Dermis microvascular lymphatic vessel endothelial cell (primary cell): ENCODE results near the gene COQ4. TPM values are rescaled to one million over a fixed set of nuclear protein-coding genes. Genes with fewer than 3 reads are reported as not detected.

Experiments used
- DNase-seq, 2 donors: peaks; one replicate each; pipeline versions ENCODE4 v3.0.0 to v3.0.0-alpha.2; 2010; ENCODE audit warnings: low read depth in 2 of 2
- total RNA-seq: library from RNA; depleted of rRNA; stranded (reverse); fragments of >200 nt; gene quantifications from 2 replicates; pipeline ENCODE4 v1.2.1, GENCODE V29; 2014

COQ4 gene
- 23.4 and 30.3 TPM in 2 replicates for total RNA-seq

GRCh38 chr9:128322404-128323211 lies at the start of gene COQ4, which contains the start of gene TRUB2:
Gene COQ4 (plus strand): TSS chr9:128322839. CDS start chr9:128322859, 20 bp downstream.
Gene TRUB2 (minus strand): TSS chr9:128322447. CDS start chr9:128322408, 39 bp downstream.
- DNase-seq: peak; percentile 92 to 95

DNA sequence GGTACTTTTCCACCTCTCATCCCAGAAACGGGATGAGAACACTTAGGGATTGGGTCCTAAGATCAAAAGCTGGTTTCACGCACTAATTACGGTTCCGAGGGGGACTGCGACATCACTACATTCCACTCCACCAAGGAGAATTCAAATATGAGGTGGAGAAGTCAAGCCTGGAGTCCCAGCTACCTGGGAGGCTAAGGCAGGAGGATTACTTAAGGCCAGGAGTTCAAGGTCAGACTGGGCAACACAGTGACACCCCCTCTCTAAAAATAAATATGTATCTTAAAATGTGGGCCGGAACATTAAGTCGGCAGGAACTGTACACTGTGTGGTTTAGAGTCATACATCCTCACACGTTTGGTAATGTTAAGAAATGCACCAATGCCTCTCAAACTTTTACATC lies 48.4 kb upstream of the COQ4 start:
- DNase-seq: no peak

- DNase-seq: peak; percentile 43 to 66
These were observed 47.2 kb upstream of the COQ4 start, which contains the start of gene GOLGA2 for GRCh38 chr9:128275198-128276007. Gene GOLGA2 (minus strand): TSS chr9:128276007. CDS start chr9:128275976, 31 bp downstream.

GRCh38 chr9:128276008-128276573 lies 46.5 kb upstream of the COQ4 start, which contains the start of gene SWI5:
Gene SWI5 (plus strand): TSS chr9:128276276.
- peak; percentile 98 to 100 for DNase-seq

GRCh38 chr9:128276574-128277270 lies 45.9 kb upstream of the COQ4 start:
- peak in 1 of 2 donors; percentile 48 for DNase-seq

DNA sequence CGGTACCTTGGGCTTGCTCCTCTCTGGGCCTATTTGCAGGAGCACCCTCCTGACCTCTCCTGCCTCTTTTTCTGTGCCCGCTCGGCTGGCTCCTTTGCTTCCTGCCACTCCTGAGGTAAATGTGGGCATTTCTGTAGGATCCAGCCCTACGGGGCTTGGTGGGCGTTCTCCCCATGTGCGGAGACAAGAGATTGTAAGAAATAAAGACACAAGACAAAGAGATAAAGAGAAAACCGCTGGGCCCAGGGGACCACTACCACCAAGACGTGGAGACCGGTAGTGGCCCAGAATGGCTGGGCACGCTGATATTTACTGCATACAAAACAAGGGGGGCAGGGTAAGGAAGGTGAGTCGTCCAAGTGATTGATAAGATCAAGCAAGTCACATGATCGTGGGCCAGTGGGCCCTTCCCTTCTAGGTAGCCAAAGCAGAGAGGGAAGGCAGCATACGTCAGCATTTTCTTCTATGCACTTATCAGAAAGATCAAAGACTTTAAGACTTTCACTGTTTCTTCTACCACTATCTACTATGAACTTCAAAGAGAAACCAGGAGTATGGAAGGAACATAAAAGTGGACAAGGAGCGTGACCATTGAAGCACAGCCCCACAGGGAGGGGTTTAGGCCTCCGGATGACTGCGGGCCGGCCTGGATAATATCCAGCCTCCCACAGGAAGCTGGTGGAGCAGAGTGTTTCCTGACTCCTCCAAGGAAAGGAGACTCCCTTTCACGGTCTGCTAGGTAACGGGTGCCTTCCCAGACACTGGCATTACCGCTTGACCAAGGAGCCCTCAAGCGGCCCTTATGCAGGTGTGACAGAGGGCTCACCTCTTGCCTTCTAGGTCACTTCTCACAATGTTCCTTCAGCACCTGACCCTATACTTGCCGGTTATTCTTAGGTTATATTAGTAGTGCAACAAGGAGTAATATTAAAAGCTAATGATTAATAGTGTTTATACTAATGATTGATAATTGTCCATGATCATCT lies 43.3 kb upstream of the COQ4 start:
- peak in 1 of 2 donors; percentile 76 for DNase-seq

GRCh38 chr9:128280084-128280622 lies 42.5 kb upstream of the COQ4 start:
- DNase-seq: no peak

DNA sequence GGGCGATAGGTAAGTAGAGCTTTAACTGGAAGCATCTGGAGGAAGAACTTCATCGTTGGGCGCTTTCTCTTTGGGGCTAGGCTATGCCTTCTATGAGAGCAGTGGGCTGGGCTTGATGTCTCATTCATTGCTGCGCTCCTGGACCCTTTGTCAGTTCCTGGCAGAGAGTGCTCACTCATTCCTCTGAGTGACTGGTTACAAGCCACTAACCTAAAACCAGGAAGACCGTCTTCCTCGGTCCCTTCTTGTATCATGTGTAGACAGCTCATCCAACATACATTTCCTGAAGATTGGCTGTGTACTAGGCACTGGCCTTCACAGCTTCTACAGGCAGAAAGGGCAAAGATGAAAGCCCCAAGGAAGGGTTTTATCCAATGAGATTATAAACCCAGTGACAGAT lies 40.1 kb upstream of the COQ4 start:
- DNase-seq: peak in 1 of 2 donors; percentile 74

GRCh38 chr9:128285033-128285784 lies 37.4 kb upstream of the COQ4 start:
- DNase-seq: no peak

DNA sequence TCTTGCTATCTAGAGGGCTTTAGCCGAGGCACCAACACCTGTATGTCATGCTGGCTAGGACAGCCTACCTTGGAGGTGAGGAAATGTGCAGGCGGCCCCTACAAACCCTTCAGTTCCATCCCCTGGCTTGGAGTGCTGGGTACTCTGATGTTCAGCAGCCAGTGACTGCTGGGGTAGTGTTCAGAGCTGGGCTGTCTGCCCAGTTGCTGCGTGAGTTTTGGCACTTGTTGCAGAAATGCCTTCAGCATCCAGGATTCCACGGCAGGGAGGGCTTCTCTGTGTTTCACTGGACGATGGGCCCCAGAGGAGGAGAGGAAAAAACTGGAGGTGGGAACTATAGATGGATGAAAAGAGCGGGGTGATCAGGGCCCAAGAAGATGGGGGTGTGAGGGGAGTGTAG lies 36.2 kb upstream of the COQ4 start:
- no peak for DNase-seq

- DNase-seq: no peak
These were observed 34.2 kb upstream of the COQ4 start for GRCh38 chr9:128288273-128289004.

DNA sequence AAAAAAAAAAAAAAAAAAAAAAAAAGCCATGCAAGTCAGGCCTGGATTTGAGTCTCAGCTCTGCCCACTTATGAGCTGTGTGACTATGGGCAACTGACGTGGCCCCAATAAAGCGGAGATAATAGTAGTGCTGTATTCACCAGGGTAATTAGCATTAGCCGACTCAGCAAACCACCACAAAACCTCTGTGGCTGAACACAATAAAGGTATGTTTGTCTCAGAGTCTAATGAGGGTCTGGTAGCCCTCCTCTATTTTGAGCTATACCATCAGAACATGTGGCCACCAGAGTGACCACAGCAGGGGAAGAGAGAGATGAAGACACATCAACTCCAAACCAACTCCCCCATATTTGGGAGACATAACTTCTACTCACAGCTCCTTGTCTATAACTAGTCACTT lies 30.6 kb upstream of the COQ4 start:
- no peak for DNase-seq

- no peak for DNase-seq
These were observed 29.5 kb upstream of the COQ4 start for GRCh38 chr9:128293091-128293490.

DNA sequence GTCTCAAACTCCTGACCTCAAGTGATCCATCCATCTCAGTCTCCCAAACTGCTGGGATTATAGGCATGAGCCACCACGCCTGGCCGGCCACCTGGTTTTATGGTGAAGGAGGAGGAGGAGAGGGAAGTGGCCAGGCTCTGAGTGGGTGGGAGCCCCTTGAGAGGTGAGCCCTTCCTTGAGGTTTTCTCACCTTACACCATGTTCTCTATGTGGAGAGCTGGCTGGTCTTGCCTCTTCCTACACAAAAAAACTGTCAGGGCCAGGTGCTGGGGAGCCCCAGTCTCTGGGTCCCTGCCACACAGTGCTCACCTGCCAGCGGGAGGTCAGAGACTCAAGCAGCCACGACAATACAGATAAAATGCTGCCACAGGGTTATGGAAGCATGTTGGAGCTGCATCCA lies 28.5 kb upstream of the COQ4 start:
- DNase-seq: no peak

DNA sequence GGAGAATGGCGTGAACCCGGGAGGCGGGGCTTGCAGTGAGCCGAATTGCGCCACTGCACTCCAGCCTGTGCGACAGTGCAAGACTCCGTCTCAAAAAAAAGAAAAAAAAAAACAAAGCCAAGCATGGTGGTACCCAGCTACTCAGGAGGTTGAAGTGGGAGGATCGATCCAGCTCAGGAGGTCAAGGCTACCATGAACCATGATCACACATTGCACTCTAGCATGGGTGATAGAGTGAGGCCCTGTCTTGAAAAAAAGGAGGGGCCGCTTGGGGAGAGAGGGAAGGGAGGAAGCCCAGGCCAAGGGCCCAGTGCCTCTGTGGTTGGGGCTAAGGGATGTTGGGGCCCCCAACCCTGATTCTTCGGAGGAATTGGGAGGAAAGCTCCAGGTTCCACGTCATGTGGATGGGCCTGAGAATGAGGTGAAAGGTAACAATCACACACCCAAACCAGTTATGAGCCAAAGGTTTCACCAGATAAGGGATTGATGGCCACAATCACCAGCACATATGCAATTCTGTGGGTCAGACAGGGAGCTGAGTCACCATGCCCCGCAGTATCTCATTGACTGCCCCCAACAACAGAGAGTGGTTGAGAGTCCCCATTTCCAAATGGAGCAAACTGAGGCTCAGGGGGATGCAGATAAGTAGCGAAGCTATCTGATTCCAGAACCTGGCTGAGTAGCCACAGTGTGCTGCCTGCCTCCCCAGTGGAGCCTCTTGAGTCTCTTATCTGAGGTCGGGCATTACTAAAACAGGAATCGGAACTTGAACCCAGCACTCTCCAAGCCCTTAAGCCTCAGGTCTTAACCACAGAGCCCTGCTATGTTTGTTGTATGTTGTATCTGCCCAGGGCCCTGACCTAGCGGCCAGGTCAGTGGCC lies 26.1 kb upstream of the COQ4 start:
- DNase-seq: no peak

GRCh38 chr9:128297221-128297773 lies 25.3 kb upstream of the COQ4 start:
- DNase-seq: no peak
